Skin epidermis (tissue), 12 donors: Measurements from ENCODE around the gene INTS11.

Experiments used
- H3K27ac ChIP-seq, 21 experiments: fragments of 200-600 bp; sonication (generic) in 11 of 21; one replicate each; pipeline ENCODE4 v1.5.0; 2020; ENCODE audit warnings: mild to moderate bottlenecking in 3 of 21, inconsistent platforms in 2 of 21, moderate library complexity in 2 of 21
- H3K4me3 ChIP-seq, 7 experiments: fragments of 200-600 bp; sonication (generic) in 2 of 7; one replicate each; pipeline ENCODE4 v1.5.0; 2020; ENCODE audit warnings: inconsistent platforms in 2 of 7, mild to moderate bottlenecking in 2 of 7, moderate library complexity in 1 of 7

INTS11 gene

GRCh38 chr1:1294250-1294890 is 30.1 kb downstream of the INTS11 start:
- Histone ChIP-seq H3K27ac (no peak overlapping the region), H3K4me3 (no peak overlapping the region)

- Histone ChIP-seq H3K4me3 (no peak overlapping the region), H3K27ac (no peak overlapping the region)
Measured at GRCh38 chr1:1293263-1294249, 30.9 kb downstream of the INTS11 start.

GRCh38 chr1:1292851-1293250 is 31.6 kb downstream of the INTS11 start:
- no peak overlapping the region for H3K27ac ChIP-seq

GRCh38 chr1:1292442-1292779 is 32.0 kb downstream of the INTS11 start:
- Histone ChIP-seq H3K27ac (no peak overlapping the region), H3K4me3 (no peak overlapping the region)

More at GRCh38 chr1:1292851-1293250, 31.6 kb downstream of the INTS11 start:
- no peak overlapping the region for H3K4me3 ChIP-seq

GRCh38 chr1:1291548-1292441 is 32.7 kb downstream of the INTS11 start:
- no peak overlapping the region for H3K27ac ChIP-seq
- no peak overlapping the region for H3K4me3 ChIP-seq

GRCh38 chr1:1291023-1291528 is 33.4 kb downstream of the INTS11 start:
- no peak overlapping the region for H3K4me3 ChIP-seq
- no peak overlapping the region for H3K27ac ChIP-seq

GRCh38 chr1:1290238-1290731 is 34.2 kb downstream of the INTS11 start:
- Histone ChIP-seq H3K27ac (no peak overlapping the region), H3K4me3 (no peak overlapping the region)

- Histone ChIP-seq H3K4me3 (no peak overlapping the region), H3K27ac (no peak overlapping the region)
Measured at GRCh38 chr1:1287288-1288110, 37.0 kb downstream of the INTS11 start.

- Histone ChIP-seq H3K4me3 (no peak overlapping the region), H3K27ac (no peak overlapping the region)
Measured at GRCh38 chr1:1286313-1287261, 37.9 kb downstream of the INTS11 start.

- no peak overlapping the region for H3K27ac ChIP-seq
- no peak overlapping the region for H3K4me3 ChIP-seq
Measured at GRCh38 chr1:1285611-1286311, 38.7 kb downstream of the INTS11 start.

- Histone ChIP-seq H3K4me3 (no peak overlapping the region), H3K27ac (no peak overlapping the region)
Measured at GRCh38 chr1:1285102-1285571, 39.3 kb downstream of the INTS11 start.

- H3K4me3 ChIP-seq, result no peak overlapping the region
- no peak overlapping the region for H3K27ac ChIP-seq
Measured at GRCh38 chr1:1284221-1285101, 40.0 kb downstream of the INTS11 start.

- H3K27ac ChIP-seq, result no peak overlapping the region
- no peak overlapping the region for H3K4me3 ChIP-seq
Measured at GRCh38 chr1:1283821-1284220, 40.6 kb downstream of the INTS11 start.

- H3K27ac ChIP-seq, result no peak overlapping the region
- no peak overlapping the region for H3K4me3 ChIP-seq
Measured at GRCh38 chr1:1282998-1283397, 41.5 kb downstream of the INTS11 start.

- H3K27ac ChIP-seq, result peak overlapping the region in 6 of 21 experiments; percentile 3 to 40 (median 24)
- H3K4me3 ChIP-seq, result no peak overlapping the region
Measured at GRCh38 chr1:1281533-1282321, 42.7 kb downstream of the INTS11 start.
